ENCODE measurements around the gene PFDN4. TPM values are rescaled to one million over a fixed set of nuclear protein-coding genes. Genes with fewer than 3 reads are reported as not detected.

The PFDN4 gene
- total and polyA plus RNA-seq, 2 donors (not counting 1 experiment from before 2014, with no cell fraction given) = 9.1 to 16.8 TPM

- Histone ChIP-seq H3K36me3 (replicated peaks in 1 of 2; ENCODE audit: control extremely low read depth in 1 of 2, control insufficient read depth in 1 of 2, extremely low read depth in 1 of 2, insufficient read depth in 2 of 2, low read length in 1 of 2) (no peaks in the 10 kb centered on the region), H3K27me3 (replicated peaks in 1 of 4; ENCODE audit: control extremely low read depth in 1 of 4, control insufficient read depth in 3 of 4, insufficient read depth in 4 of 4, low read length in 3 of 4) (peaks cover 0 to 10% (median 5%) of the 10 kb centered on the region in 4 experiments), H3K27ac (ENCODE audit: low read length in 2 of 2) (no peak overlapping the region), H3K9ac (ENCODE audit: low read length) (no peak overlapping the region), H3K4me2 (replicated peaks; ENCODE audit: low read depth, low read length, poor library complexity, severe bottlenecking) (no peak overlapping the region), H3K4me3 (ENCODE audit: control extremely low read depth in 1 of 5, extremely low read depth in 1 of 5, insufficient read depth in 1 of 5, low read depth in 2 of 5, low read length in 4 of 5) (no peak overlapping the region), H3K9me3 (ENCODE audit: control extremely low read depth in 1 of 3, control insufficient read depth in 2 of 3, insufficient read depth in 1 of 3, low read length in 2 of 3) (peaks cover 4 to 12% (median 5%) of the 10 kb centered on the region in 3 donors), H3K4me1 (ENCODE audit: control insufficient read depth in 2 of 2, insufficient read depth in 2 of 2, low read length in 2 of 2) (no peaks in the 10 kb centered on the region), H3K79me2 (ENCODE audit: control insufficient read depth, insufficient read depth, low read length) (no peaks in the 10 kb centered on the region), H2AFZ (ENCODE audit: insufficient read depth, low read depth, low read length, poor library complexity, severe bottlenecking) (no peak overlapping the region), H4K20me1 (ENCODE audit: control insufficient read depth, insufficient read depth, low read length, poor library complexity, severe bottlenecking) (no peaks in the 10 kb centered on the region)
- intact Hi-C loops (cut with micrococcal nuclease) = no loop called here
- no peak for DNase-seq
- CTCF ChIA-PET = no interaction called here
- POLR2A ChIA-PET = no interaction called here
- H3K4me3 Mint-ChIP-seq = no peak overlapping the region
- no peak for TF ChIP-seq CTCF (IDR thresholded peaks at IDR 0.05)
- no peak for TF ChIP-seq EZH2 (IDR thresholded peaks at IDR 0.05; ENCODE audit: borderline replicate concordance, insufficient read depth, low read depth, low read length, poor library complexity, severe bottlenecking)
- H3K9me3 Mint-ChIP-seq (ENCODE audit: insufficient read depth) = peaks cover 7% of the 10 kb centered on the region
- peaks cover 8% of the 10 kb centered on the region for H3K4me1 Mint-ChIP-seq
- 55% methylated on average over 2 of the region's 3 CpGs for WGBS (ENCODE audit: insufficient coverage)
- no peak overlapping the region for H3K27ac Mint-ChIP-seq
- peaks cover 13% of the 10 kb centered on the region for H3K27me3 Mint-ChIP-seq
- no peak for ATAC-seq (ENCODE audit: low read depth)
These were observed 23.1 kb downstream of the PFDN4 start for GRCh38 chr20:54231036-54231435.

- Histone ChIP-seq H3K36me3 (replicated peaks in 1 of 2; ENCODE audit: control extremely low read depth in 1 of 2, control insufficient read depth in 1 of 2, extremely low read depth in 1 of 2, insufficient read depth in 2 of 2, low read length in 1 of 2) (no peaks in the 10 kb centered on the region), H3K4me1 (ENCODE audit: control insufficient read depth in 2 of 2, insufficient read depth in 2 of 2, low read length in 2 of 2) (no peaks in the 10 kb centered on the region), H2AFZ (ENCODE audit: insufficient read depth, low read depth, low read length, poor library complexity, severe bottlenecking) (no peak overlapping the region), H3K4me3 (ENCODE audit: control extremely low read depth in 1 of 5, extremely low read depth in 1 of 5, insufficient read depth in 1 of 5, low read depth in 2 of 5, low read length in 4 of 5) (no peak overlapping the region), H3K4me2 (replicated peaks; ENCODE audit: low read depth, low read length, poor library complexity, severe bottlenecking) (no peak overlapping the region), H4K20me1 (ENCODE audit: control insufficient read depth, insufficient read depth, low read length, poor library complexity, severe bottlenecking) (no peaks in the 10 kb centered on the region), H3K27me3 (replicated peaks in 1 of 4; ENCODE audit: control extremely low read depth in 1 of 4, control insufficient read depth in 3 of 4, insufficient read depth in 4 of 4, low read length in 3 of 4) (peaks cover 0 to 23% (median 5%) of the 10 kb centered on the region in 4 experiments), H3K27ac (ENCODE audit: low read length in 2 of 2) (no peak overlapping the region), H3K9ac (ENCODE audit: low read length) (no peak overlapping the region), H3K79me2 (ENCODE audit: control insufficient read depth, insufficient read depth, low read length) (no peaks in the 10 kb centered on the region), H3K9me3 (ENCODE audit: control extremely low read depth in 1 of 3, control insufficient read depth in 2 of 3, insufficient read depth in 1 of 3, low read length in 2 of 3) (peaks cover 3 to 4% (median 4%) of the 10 kb centered on the region in 3 donors)
- Mint-ChIP-seq H3K4me1 (no peaks in the 10 kb centered on the region), H3K27me3 (peaks cover 38% of the 10 kb centered on the region), H3K27ac (no peak overlapping the region), H3K9me3 (ENCODE audit: insufficient read depth) (no peaks in the 10 kb centered on the region), H3K4me3 (no peak overlapping the region)
- ChIA-PET POLR2A (no interaction called here), CTCF (no interaction called here)
- WGBS (ENCODE audit: insufficient coverage) = 100% methylated on average over 1 of the region's 2 CpGs
- TF ChIP-seq EZH2 (IDR thresholded peaks at IDR 0.05; ENCODE audit: borderline replicate concordance, insufficient read depth, low read depth, low read length, poor library complexity, severe bottlenecking) = no peak
- TF ChIP-seq CTCF (IDR thresholded peaks at IDR 0.05) = no peak
- no peak for DNase-seq
- ATAC-seq (ENCODE audit: low read depth) = no peak
- intact Hi-C loops (cut with micrococcal nuclease) = no loop called here
These were observed 27.1 kb downstream of the PFDN4 start for GRCh38 chr20:54234991-54235390.
